GM18499 (cell line): ENCODE measurements around the gene OPN1LW.
"Not testable (repeated sequence)": the region's sequence is repeated elsewhere in the genome, so short reads cannot be mapped to it uniquely, and the experiment has no call there.

ENCODE experiments used
- ATAC-seq: cut with Tn5 transposase; IDR thresholded peaks from one replicate; pipeline ENCODE4 v1.9.1; 2021; ENCODE audit warnings: moderate number of reproducible peaks; ENCODE audit not compliant: insufficient read depth, unreplicated experiment

OPN1LW gene

GRCh38 chrX:154196466-154196865, 52.4 kb downstream of the OPN1LW start:
- not testable (repeated sequence) for ATAC-seq
